ENCODE measurements around the gene GPR89A.
A peak's percentile ranks its signal among the peaks of the same experiment; 100 is the strongest.
"Not testable (repeated sequence)": the region's sequence is repeated elsewhere in the genome, so short reads cannot be mapped to it uniquely, and the experiment has no call there.

GPR89A gene

DNA sequence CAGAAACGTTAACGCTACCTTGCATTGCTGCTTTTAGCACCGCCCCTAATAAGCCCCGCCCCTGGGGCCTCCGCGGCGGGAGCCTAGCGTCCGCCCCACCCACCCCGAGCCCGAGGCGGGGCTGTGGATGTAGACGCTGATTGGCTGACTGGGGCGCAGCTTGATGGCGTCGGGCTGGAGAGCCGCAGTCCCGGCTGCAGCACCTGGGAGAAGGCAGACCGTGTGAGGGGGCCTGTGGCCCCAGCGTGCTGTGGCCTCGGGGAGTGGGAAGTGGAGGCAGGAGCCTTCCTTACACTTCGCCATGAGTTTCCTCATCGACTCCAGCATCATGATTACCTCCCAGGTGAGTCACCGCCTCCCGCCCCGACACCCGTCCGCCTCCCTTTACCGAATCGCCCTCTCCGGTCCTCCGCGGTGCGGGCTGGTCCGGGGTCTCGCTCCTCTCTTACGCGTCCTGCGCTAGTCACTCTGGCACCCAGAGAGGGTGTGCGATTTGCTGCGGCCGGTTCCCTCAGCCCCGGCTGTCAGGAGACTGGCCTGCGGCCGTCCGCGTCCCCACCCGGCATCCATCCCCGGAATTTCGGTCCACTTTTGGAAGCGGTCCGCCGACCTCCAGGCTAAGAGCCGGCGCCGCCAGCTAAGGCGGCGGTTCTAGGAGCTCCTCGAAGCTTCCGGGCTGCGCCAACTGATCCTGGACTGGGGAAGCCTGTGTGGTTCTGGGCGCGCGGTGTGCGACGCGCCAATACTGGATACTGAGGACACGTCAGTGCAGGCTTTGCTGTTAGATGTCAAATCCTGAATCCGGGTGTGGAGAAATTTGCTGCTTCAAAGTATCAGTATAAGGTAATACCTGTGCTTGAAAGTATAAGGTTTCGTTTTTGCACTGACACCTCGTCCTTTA, at the start of gene GPR89A:
TSS of gene GPR89A (plus strand) at position 156 of the 901 bp plus-strand sequence. CDS start at position 302, 146 bp downstream.
- peak; percentile 96 for DNase-seq (ENCODE audit: low spot score)

DNA sequence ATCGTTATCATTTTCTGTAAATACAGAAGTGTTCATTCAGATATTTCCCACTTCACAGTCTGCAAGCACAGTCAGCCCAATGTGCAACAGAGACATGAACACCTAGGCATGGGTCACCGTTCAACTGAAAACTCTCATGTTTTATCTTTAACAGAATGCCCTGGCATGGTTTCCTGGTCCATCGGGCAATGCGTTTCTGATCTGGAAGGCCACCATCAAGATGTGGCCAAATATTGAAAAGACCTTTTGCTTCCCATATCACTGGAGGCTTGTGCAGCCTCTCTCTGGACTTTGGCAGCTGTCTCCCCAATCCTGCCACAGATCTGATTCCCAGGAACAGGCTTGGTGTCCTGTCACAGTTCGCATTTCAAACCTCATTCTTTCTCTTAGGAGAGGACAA, 21.0 kb upstream of the GPR89A start:
- not testable (repeated sequence) for DNase-seq (ENCODE audit: low spot score)

DNA sequence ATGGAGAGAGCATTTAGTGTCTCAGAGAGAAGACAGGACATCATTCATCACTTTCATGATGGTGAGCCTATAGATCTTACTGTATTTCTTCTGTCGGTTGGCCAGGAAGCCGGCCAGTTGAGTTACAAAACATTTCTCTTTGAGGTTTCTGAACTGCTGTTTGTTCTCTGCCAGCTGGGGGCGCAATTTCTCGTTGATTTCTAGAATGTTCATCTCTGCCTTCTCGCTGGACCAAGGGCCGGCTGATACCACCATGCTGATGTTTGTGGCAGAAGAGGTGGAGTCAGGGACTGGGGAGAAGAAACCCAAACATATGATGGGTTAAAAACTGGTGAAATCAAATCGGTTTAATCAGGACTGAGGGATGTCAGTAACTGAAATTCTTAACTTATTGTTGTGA, 17.0 kb upstream of the GPR89A start:
- not testable (repeated sequence) for DNase-seq (ENCODE audit: low spot score)

DNA sequence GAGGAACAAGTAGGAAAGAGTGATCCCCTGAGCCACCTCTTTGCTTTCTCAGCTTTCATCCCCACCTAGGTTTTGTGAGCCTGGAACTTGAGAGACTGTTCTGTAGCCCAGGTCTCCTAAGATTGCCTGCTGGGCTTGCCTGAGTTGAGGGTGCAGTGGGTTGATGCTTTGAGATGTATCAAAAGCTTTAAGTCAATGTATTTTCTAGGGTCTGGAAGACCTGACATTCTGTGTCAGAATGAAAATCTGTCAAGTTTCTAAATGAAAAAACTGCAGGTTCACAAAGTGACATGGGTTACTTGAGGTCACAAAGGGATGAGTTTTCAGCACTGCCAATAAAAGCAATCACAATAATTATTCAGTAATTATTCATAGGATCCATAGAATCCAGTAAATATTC, 15.4 kb upstream of the GPR89A start:
- not testable (repeated sequence) for DNase-seq (ENCODE audit: low spot score)

DNA sequence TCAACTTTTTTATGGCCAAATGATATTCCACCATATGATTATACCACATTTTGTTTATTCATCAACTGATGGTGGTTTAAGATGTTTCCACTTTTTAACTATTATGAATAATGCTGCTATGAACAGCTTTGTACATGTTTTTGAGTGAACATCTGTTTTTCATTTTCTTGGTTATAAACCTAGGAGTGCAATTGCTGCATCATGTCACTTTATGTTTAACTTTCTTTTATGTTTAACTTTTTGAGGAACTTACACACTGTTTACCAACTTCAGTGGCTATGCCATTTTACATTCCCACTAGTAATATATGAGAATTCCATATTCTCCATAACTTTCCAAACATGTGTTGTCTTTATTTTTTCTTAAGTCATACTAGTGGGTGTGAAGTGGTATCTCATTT, 12.4 kb upstream of the GPR89A start:
- not testable (repeated sequence) for DNase-seq (ENCODE audit: low spot score)

DNA sequence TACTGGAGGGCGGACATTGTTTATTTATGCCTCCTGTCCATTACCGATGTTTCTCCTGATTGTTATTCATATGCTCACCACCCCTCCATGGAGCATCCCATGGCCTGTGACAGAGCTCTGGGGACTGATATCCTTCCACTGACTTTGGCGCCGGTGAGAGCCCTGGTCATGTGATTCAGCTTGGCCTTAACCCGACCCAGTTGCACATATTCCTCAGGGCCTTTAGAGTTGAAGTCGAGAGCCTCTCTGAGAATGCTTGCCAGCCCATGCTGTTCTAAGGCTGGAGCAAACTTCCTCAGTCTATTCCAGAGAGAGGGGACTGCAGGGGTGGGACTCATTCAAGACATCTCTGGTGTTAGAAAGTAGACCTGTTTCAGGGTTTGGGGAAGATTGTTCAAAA, 11.6 kb upstream of the GPR89A start:
- not testable (repeated sequence) for DNase-seq (ENCODE audit: low spot score)

DNA sequence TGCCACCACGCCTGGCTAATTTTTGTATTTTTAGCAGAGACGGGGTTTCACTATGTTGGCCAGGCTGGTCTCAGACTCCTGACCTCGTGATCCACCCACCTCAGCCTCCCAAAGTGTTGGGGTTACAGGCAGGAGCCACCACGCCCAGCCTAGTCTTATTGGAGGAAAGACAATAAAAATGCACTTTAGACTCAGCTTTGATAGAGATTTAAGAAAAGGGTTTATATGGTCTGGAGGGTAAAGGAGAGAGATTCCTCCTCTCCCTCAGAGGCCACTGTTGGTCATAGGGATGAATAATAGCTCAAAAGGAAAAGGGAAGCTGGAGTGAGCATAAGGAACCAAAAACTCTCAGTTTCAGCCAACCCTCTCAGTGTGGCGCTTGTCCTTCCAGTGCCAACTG, 8.4 kb upstream of the GPR89A start:
- DNase-seq (ENCODE audit: low spot score): not testable (repeated sequence)

DNA sequence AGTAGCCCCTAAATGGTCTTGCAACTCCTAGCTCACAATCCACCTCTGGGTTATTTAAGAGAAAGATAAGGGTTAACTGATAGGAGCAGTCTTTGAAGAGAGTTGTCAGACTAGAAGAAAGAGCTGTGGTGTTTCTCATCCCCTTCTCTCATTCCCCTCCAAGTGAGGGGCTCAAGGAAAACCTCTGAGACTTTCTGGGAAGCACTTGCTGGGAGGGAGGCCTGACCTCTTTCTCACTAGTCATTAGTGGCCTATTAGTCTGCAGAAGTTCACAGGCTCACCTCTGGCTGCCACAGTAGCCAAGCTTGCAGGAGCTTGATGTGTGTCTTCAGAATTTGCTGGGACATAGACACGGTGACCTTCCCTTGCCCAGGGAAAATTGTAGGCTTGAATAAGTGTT, 6.2 kb upstream of the GPR89A start:
- DNase-seq (ENCODE audit: low spot score): no peak

DNA sequence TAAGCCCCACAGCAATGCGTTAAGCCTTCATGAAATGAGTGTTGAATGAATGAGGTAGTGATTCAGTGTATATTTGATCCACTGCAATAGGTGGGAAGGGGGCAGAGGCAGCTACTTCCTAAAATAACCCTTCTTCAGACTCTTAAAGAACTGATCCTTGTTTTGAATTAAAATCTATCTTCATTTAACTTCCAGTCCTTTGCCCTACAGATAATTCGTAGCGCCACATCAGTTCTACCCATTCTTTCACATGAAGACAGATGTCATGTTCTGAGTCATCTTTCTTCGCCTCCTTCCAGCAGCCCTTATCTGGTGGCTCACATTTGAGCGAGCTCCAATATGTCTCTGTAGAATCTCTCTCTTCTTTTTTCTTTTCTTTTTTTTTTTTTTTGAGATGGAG, 948 bp upstream of the GPR89A start:
- not testable (repeated sequence) for DNase-seq (ENCODE audit: low spot score)

DNA sequence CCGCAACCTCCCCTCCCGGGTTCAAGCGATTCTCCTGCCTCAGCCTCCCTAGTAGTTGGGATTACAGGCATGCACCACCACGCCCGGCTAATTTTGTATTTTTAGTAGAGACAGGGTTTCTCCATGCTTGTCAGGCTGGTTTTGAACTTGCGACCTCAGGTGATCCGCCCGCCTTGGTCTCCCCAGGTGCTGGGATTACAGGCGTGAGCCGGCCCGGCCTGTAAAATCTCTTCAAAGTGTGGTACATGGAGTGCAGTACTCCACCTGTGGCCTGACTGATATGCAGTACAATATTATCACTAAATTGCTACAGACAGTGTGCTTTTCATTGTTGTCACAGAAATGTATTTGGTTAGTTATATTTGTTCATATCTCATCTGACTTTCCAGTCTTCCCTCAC, 499 bp upstream of the GPR89A start:
- DNase-seq (ENCODE audit: low spot score): not testable (repeated sequence)

DNA sequence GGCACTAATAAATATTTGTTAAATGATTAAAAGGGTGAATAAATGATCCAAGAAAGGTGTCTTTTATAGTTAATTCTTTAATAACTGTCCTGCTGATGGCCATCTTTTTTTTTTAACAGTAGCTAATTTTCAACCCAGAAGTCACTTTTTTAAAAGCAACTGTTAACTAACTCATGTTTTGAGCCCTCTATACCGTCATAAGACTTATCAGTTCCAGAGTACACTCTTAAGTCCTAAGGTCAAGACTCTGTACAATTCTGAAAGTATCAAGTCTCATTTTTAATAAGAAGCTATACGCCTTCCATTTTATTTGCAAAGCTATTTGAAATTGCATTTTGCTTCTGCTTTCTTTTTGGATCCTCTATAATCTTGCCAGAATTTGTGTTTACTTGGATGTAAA, 3.0 kb downstream of the GPR89A start:
- not testable (repeated sequence) for DNase-seq (ENCODE audit: low spot score)

DNA sequence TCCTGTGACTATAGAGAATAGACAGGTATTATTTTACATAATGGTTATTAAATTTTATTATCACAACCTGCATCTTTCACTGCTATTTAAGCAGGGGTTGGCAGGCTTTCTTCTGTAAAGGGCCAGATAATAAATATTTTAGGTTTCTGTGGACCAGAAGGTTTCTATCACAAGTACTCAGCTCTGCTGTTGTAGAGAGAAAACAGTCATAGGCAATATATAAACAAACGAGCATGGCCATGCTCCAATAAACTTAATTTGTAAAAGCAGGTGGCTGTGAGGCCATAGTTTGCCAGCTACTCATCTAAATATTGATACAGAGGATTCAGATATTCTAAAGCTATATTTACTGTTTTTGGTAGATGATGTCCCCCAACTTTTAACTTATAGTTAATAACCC, 12.3 kb downstream of the GPR89A start:
- not testable (repeated sequence) for DNase-seq (ENCODE audit: low spot score)

DNA sequence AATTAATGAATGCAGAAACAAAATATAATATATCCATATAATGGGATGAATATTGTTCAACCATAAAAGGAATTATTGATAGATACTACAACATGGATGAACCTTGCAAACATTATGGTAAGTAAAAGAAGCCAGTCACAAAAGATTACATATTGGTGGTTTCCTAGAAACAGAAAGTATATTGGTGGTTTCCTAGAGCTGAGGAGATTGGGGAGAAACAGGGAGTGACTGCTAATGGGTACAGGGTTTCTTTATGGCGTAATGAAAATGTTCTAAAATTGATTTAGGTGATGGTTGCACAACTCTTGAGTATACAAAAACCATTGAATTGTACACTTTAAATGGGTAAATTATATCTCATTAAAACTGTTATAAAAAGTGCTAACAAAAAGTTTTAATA, 14.4 kb downstream of the GPR89A start:
- not testable (repeated sequence) for DNase-seq (ENCODE audit: low spot score)

DNA sequence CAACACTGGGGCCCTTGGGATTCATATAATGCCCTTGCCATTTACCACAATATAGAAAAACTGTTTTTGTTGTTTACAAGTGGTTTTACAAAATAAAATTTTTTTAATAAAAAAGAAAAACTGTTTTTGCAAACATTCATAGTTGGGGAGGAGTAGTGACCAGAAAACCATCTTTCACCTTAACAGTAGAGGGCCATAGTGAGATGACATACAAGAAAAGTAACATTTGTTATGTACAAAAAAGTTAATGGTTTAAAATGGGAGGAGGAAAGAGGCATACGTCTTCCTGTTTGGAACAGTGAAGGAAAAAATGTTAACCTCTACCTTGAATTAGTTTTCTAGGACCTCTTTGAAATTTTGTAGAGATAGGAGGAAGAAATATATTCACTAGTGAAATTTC, 28.4 kb downstream of the GPR89A start:
- DNase-seq (ENCODE audit: low spot score): not testable (repeated sequence)

DNA sequence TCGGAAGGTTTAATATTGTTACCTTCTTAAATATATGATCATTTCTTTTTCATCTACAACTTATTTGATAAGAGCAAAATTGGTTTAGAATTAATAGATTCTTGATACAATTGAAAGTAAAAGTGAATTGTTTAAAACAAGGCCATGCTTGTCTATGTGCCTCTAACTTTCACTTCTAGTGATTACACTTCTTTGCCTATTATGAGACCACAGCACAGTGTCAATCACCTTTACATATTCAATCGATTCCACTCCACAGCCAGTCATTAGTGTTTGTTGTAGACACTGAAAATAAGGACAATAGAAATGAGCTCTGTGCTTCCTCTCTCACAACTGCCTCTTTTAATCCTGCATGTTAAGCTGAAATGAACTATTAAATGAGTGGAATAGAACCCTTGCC, 34.1 kb downstream of the GPR89A start:
- not testable (repeated sequence) for DNase-seq (ENCODE audit: low spot score)

DNA sequence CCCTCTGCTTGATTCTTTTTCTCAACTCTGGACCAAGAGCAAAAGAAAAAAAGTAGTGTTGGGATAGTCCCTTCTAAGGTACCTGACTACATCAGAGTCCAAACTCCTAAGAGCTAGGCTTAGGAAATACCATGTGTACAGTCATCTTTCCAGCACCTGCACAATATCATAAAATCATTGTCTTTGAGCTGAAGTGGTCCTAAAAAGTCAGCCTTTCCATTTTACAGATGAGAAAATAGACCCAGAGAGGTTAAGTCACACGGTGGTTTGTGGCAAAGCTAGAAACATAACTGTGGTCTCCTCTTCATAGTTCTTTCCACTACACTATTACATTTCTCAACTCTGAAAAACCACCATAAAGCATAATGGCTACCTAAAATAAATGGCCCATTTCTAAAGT, 36.2 kb downstream of the GPR89A start:
- not testable (repeated sequence) for DNase-seq (ENCODE audit: low spot score)

DNA sequence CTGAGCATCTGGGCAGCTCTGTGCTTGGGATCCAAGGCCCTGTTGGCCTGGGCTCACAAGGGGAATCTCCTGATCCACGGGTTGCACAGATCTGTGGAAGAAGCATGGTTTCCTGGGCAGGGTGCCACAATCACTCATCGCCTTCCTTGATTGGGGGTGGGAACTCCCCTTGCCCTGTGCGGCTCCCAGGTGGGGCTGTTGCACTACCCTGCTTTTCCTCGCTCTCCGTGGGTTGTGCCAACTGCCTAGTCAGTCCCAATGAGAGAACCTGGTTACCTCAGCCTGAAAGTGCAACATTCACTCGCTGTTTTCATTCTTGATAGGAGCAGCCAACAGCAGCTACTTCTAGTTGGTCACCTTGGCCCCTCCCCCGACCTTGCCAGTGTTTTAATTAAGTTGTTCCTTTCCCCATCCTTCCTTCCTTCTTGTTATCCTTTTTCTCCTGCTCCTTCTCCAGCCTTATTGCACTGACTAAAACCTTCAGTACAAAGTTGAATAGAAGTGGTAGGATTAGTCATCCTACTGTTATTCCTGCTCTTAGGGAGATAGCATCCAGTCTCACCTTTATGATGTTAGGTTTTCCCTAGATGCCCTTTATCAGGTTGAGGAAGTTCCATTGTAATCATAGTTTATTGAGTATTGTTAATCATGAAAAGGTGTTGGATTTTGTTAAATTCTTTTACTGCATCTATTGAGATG, 48.6 kb downstream of the GPR89A start:
- DNase-seq (ENCODE audit: low spot score): not testable (repeated sequence)

DNA sequence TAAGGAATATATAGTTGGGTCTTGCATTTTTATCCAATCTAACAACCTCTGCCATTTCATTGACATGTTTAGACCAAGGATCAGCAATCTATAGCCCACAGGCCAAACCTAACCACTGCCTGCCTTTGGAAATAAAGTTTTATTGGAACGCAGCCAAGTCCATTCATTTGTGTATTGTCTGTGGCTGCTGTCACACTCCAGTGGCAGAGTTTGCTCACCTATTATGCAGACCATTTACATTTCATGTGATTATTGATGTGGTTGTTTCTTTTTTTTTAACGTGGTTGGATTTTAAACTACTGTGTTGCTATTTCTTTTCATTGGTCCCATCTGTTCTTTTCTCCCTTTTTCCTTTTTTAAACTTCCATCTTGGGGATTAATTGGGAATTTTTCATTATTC, 54.7 kb downstream of the GPR89A start:
- DNase-seq (ENCODE audit: low spot score): not testable (repeated sequence)

DNA sequence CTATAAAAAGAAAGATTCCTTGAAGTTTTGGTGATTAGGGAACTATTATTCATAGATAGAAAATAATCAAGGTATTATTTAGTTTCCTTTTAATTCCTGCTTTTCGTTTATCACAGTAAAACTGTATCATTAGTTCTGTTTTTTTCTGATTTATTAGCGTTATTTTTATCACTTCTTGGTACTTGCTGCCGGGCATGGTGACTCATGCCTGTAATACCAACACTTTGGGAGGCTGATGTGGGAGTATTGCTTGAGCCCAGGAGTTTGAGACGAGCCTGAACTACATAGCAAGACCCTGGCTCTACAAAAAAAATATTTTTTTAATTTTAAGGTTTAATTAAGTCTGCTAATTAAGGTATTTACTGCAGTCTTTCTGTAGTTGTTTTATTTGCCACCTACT, 57.2 kb downstream of the GPR89A start:
- not testable (repeated sequence) for DNase-seq (ENCODE audit: low spot score)

DNA sequence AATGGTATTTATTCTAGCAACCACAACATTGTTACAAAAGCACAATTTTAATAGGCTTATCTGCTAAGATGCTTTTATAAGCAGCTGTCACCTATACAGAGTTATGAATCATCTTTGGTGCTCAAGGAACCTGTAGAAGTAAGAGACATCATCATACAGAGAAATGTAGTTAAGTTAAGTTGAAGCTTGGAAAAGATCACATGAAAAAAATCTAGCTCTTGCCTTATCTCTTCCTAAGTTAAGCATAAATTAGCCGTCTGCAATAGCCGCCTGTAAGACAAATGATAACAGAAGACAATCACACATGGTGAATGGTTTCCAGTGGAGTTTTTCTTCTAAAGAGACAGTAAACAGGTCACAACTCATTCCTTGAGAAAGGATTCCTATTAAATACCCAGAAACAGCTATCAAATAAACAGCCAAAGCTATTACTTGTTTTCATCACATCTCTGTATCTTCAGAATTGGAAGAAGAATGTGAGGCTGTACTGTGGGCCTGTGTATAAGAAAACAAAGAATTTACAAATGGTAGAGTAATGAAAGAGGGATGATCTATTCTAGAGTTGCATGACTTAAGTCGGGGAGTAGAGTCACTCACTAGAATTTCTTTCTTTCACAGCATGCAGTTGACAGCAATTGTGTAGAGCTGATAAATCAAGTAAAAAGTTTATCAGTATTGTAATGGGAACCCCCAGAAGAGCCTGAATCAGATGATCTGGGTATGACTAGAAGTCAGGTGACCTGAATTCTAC, 63.4 kb downstream of the GPR89A start:
- DNase-seq (ENCODE audit: low spot score): not testable (repeated sequence)

DNA sequence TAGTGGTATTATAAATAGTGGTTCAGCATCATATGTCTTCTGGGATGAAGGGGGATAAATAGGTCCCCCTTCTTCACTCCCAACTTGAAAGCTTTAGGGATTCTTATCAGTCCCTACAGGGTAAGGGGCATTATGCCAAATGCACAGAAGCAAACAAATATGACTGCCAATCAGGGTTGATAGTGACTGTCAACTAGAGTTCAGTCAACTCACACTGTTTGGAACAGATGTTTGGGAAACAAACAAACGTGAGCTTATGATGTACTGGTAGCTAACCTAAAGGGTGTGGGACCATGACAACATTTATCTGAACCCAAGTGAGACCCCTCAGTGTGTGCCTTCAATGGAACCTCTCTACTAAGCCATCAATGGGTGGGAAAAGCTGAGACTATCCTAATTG, 65.4 kb downstream of the GPR89A start:
- not testable (repeated sequence) for DNase-seq (ENCODE audit: low spot score)

DNA sequence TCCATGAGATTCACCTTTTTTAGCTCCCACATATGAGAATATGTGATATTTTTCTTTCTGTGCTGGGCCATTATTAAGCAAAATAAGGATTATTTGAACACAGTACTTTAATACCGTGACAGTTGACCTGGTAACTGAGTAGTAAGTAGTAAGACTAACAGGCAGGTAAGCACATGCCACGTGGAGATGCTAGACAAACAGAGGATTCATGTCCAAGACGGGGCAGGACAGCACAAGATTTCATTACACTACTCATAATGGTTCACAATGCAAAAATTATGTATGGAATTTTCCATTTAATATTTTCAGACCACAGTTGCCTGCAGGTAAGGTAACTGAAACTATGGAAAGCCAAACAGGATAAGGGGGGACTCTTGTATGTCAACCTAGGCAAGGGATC, 77.1 kb downstream of the GPR89A start:
- not testable (repeated sequence) for DNase-seq (ENCODE audit: low spot score)

Measured in ecto neural progenitor cell (in vitro differentiated cells).